K562 (cell line): ENCODE measurements around the gene HS3ST5. TPM values are rescaled to one million over a fixed set of nuclear protein-coding genes. Genes with fewer than 3 reads are reported as not detected.
"Not testable (repeated sequence)": the region's sequence is repeated elsewhere in the genome, so short reads cannot be mapped to it uniquely, and the experiment has no call there.

Experiments used
- ATAC-seq: fragments of 200-7000 bp; cut with Tn5 transposase; 3 replicates; pipeline ENCODE4 v1.9.1; 2020; ENCODE audit warnings: moderate library complexity
- BruUV-seq: library from RNA; stranded (reverse); fragments of 400-500 nt; replicated peaks from 2 replicates; lab custom pipeline; 2021; lab: Mats Ljungman, UMichigan
- CTCF ChIA-PET: fragments of 300-600 bp; formaldehyde crosslinking; extraction: SDS; loops from one replicate; lab custom pipeline; 2021; ENCODE audit warnings: low intra/inter-chr PET ratio; lab: Yijun Ruan, JAX
- POLR2A ChIA-PET: fragments of 300-600, 350-650 bp; sonication (Branson Sonifier 250); formaldehyde crosslinking; extraction: SDS; loops from one replicate; lab custom pipeline; 2021; ENCODE audit warnings: antibody characterized with exemption, inconsistent platforms; lab: Yijun Ruan, JAX
- DNase-seq, 4 experiments: peaks; one replicate each; pipeline versions ENCODE4 v3.0.0 to v3.0.0-alpha.2; 2011 to 2018; ENCODE audit warnings: low spot score in 3 of 4, mixed read lengths in 3 of 4; ENCODE audit errors: extremely low read depth in 1 of 4
- FAIRE-seq: peaks from 2 replicates; lab custom pipeline; 2011; peaks lifted over from hg19 to GRCh38; lab: Jason Lieb, UNC
- H2AFZ ChIP-seq: 2 replicates; pipeline ENCODE4 v1.6.0; 2011; ENCODE audit warnings: low read depth, low read length, control low read depth, inconsistent platforms
- H3K27ac ChIP-seq: fragments of 200-600 bp; 3 replicates; pipeline ENCODE4 v1.8.0; 2011; ENCODE audit warnings: low read depth, mild to moderate bottlenecking, control low read depth, inconsistent platforms, low read length, moderate library complexity, mixed read lengths; ENCODE audit errors: extremely low read depth
- H3K27me3 ChIP-seq, 2 experiments: fragments of 300-600 bp in 1 of 2; 2 replicates in 1 of 2; 3 replicates in 1 of 2; pipeline versions ENCODE4 v1.6.0 to v1.8.0; 2011; ENCODE audit warnings: inconsistent platforms in 2 of 2, low read length in 2 of 2, mild to moderate bottlenecking in 1 of 2, mixed read lengths in 1 of 2, moderate library complexity in 1 of 2; ENCODE audit not compliant: control insufficient read depth in 2 of 2, insufficient read depth in 2 of 2
- H3K36me3 ChIP-seq: fragments of 300-600 bp; 3 replicates; pipeline ENCODE4 v1.8.0; 2011; ENCODE audit warnings: mild to moderate bottlenecking, low read length, inconsistent platforms; ENCODE audit not compliant: control insufficient read depth, insufficient read depth
- H3K4me1 ChIP-seq, 2 experiments: fragments of 200-600 bp in 1 of 2; replicated peaks in 1 of 2; 2 replicates in 1 of 2; 3 replicates in 1 of 2; pipeline versions ENCODE4 v1.5.1 to v1.8.0; 2011; ENCODE audit warnings: inconsistent platforms in 2 of 2, low read length in 2 of 2, mild to moderate bottlenecking in 1 of 2, mixed read lengths in 1 of 2, moderate library complexity in 1 of 2; ENCODE audit not compliant: control insufficient read depth in 2 of 2, insufficient read depth in 2 of 2
- H3K4me2 ChIP-seq: 2 replicates; pipeline ENCODE4 v1.6.1; 2011; ENCODE audit warnings: low read length, control low read depth, inconsistent platforms, mixed read lengths; ENCODE audit not compliant: insufficient read depth
- H3K4me3 ChIP-seq: fragments of 200-600 bp; sonication (generic), shearing (Covaris generic); 2 replicates; pipeline ENCODE4 v1.5.1; 2016; ENCODE audit warnings: control low read depth, inconsistent platforms
- H3K79me2 ChIP-seq: fragments of 200-600 bp; 3 replicates; pipeline ENCODE4 v1.8.0; 2011; ENCODE audit warnings: low read length, inconsistent platforms; ENCODE audit not compliant: control insufficient read depth, insufficient read depth
- H3K9ac ChIP-seq, 2 experiments: 2 replicates each; pipeline versions ENCODE4 v1.6.0 to v1.6.1; 2011; ENCODE audit warnings: low read depth in 2 of 2, low read length in 2 of 2, control low read depth in 1 of 2, inconsistent platforms in 1 of 2, mild to moderate bottlenecking in 1 of 2, mixed read lengths in 1 of 2; ENCODE audit not compliant: insufficient read depth in 1 of 2
- H3K9me1 ChIP-seq: one replicate; pipeline ENCODE4 v1.6.0; 2011; ENCODE audit warnings: inconsistent platforms, mild to moderate bottlenecking, low read length, moderate library complexity; ENCODE audit not compliant: control insufficient read depth, insufficient read depth
- H3K9me3 ChIP-seq: replicated peaks from 2 replicates; pipeline ENCODE4 v1.5.1; 2011; ENCODE audit warnings: low read depth, low read length, inconsistent platforms; ENCODE audit not compliant: control insufficient read depth, insufficient read depth
- H4K20me1 ChIP-seq: replicated peaks from 2 replicates; pipeline ENCODE4 v1.6.1; 2011; ENCODE audit warnings: low read length, inconsistent platforms, mixed read lengths; ENCODE audit not compliant: control insufficient read depth, insufficient read depth
- HNRNPH1 ChIP-seq: fragments of 200-400 bp; formaldehyde crosslinking; optimal IDR thresholded peaks from 2 replicates; pipeline ENCODE3; 2017; ENCODE audit warnings: low read depth, mild to moderate bottlenecking, low read length, moderate library complexity
- PHTF2 ChIP-seq: fragments of 250-450 bp; sonication (Bioruptor Pico); IDR thresholded peaks from 2 replicates; pipeline ENCODE4 v1.5.0; 2021; ENCODE audit warnings: mild to moderate bottlenecking
- RBM25 ChIP-seq: fragments of 200-400 bp; formaldehyde crosslinking; IDR thresholded peaks from 2 replicates; pipeline ENCODE4 v1.6.1; 2018; ENCODE audit warnings: low read length, low read depth, moderate library complexity; ENCODE audit not compliant: severe bottlenecking
- RBM39 ChIP-seq: fragments of 200-400 bp; formaldehyde crosslinking; optimal IDR thresholded peaks from 2 replicates; pipeline ENCODE3; 2018; ENCODE audit warnings: low read depth, low read length
- THRAP3 ChIP-seq: fragments of 450-650 bp; IDR thresholded peaks from 2 replicates; pipeline ENCODE4 v1.6.1; 2016; ENCODE audit warnings: mild to moderate bottlenecking, inconsistent platforms, borderline replicate concordance
- ZNF146 ChIP-seq: IDR thresholded peaks from one replicate; pipeline ENCODE4 v1.6.1; 2018; ENCODE audit warnings: missing compliant biosample characterization; ENCODE audit not compliant: unreplicated experiment
- WGBS: fragments of 100-300 bp; shearing (Covaris generic); methylation state at CpG from one replicate; pipeline ENCODE4 v1.1.6; 2016; ENCODE audit warnings: low coverage, mixed read lengths; ENCODE audit not compliant: insufficient coverage; ENCODE audit errors: missing lambda C conversion rate; 5-methylcytosine and 5-hydroxymethylcytosine counted together
- in situ Hi-C: fragments of 300-500 bp; cut with MboI; formaldehyde crosslinking; loops from 4 replicates; pipeline ENCODE4 v1.15.0; 2018; ENCODE audit warnings: inconsistent platforms, mixed read lengths
- intact Hi-C: fragments of 100-400 bp; cut with micrococcal nuclease; formaldehyde crosslinking; loops from 2 replicates; pipeline ENCODE4 v1.14.2; 2022
- polyA plus RNA-seq, 8 experiments: library from polyadenylated mRNA; depleted of rRNA in 4 of 8; stranded (reverse) in 5 of 8; unstranded in 3 of 8; fragments of >200 nt; fragmentation: Nextera tagmentation in 2 of 8; fragmentation: Illumina TruSeq in 1 of 8; extraction: Ambion mirVana in 2 of 8; extraction: Trizol in 1 of 8; gene quantifications; 2 replicates each; pipeline versions ENCODE4 v1.2.1 to v1.2.3, GENCODE V29; 2011 to 2014; ENCODE audit warnings: inconsistent platforms in 1 of 8, missing spikeins in 1 of 8
- total RNA-seq, 7 experiments: library from RNA; depleted of rRNA in 6 of 7; stranded (reverse); fragments of >200 nt in 6 of 7; fragmentation: Illumina TruSeq in 2 of 7; extraction: Trizol in 2 of 7; gene quantifications; 2 replicates each; pipeline versions ENCODE4 v1.2.1 to v1.2.3, GENCODE V29; 2011 to 2021; ENCODE audit warnings: low replicate concordance in 1 of 7

HS3ST5 gene
- total and polyA plus RNA-seq, 9 of the 15 experiments (the other 6 are each of a cell fraction or from before 2014, with no cell fraction given), result not detected

GRCh38 chr6:114080891-114081510, 261.8 kb downstream of the HS3ST5 start (continued):
- TF ChIP-seq RBM39, result no peak
- TF ChIP-seq HNRNPH1, result no peak
- TF ChIP-seq THRAP3, result no peak
- no peak for TF ChIP-seq PHTF2

DNA sequence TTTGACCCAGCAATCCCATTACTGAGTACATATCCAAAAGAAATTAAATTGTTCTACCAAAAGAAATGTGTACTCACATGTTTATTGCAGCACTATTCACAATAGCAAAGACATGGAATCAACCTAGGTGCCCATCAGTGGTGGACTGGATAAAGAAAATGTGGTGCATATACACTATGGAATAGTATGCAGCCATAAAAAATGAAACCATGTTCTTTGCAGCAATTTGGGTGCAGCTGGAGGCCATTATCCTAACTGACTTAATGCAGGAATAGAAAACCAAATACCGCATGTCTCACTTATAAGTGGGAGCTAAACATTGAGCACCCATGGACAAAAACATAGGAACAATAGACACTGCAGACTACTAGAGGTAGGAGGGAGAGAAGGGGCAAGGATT, 262.4 kb downstream of the HS3ST5 start:
- POLR2A ChIA-PET, H3K27ac ChIP-seq, H3K9me1 ChIP-seq, CTCF ChIA-PET, DNase-seq, H3K9ac ChIP-seq, H3K9me3 ChIP-seq, H4K20me1 ChIP-seq, FAIRE-seq, ATAC-seq, H3K36me3 ChIP-seq, H3K4me2 ChIP-seq, BruUV-seq, H3K4me1 ChIP-seq, in situ Hi-C loops, H3K4me3 ChIP-seq, intact Hi-C loops, H3K27me3 ChIP-seq, H2AFZ ChIP-seq, H3K79me2 ChIP-seq: not testable (repeated sequence)
- TF ChIP-seq ZNF146 (CRISPR knock-in tag), result peak; percentile 67
- TF ChIP-seq RBM25, result peak; percentile 55
- WGBS, result 10% methylated on average over 1 of the region's 1 CpG
